H9 (cell line): ENCODE data around the gene MAST2. TPM values are rescaled to one million over a fixed set of nuclear protein-coding genes. Genes with fewer than 3 reads are reported as not detected.

Source experiments
- DNase-seq: peaks from one replicate; pipeline ENCODE4 v3.0.0-alpha.2; 2017
- H2AFZ ChIP-seq: one replicate; pipeline ENCODE4 v1.6.1; 2013; ENCODE audit warnings: mild to moderate bottlenecking, low read length, control low read depth, moderate library complexity
- H2AK5ac ChIP-seq: 2 replicates; pipeline ENCODE4 v1.6.1; 2013; ENCODE audit warnings: low read length, control low read depth, mixed read lengths; ENCODE audit not compliant: insufficient read length
- H2BK120ac ChIP-seq: one replicate; pipeline ENCODE4 v1.6.1; 2013; ENCODE audit warnings: low read depth, mild to moderate bottlenecking, low read length, control low read depth, inconsistent platforms; ENCODE audit not compliant: poor library complexity, severe bottlenecking
- H2BK12ac ChIP-seq: 2 replicates; pipeline ENCODE4 v1.6.1; 2013; ENCODE audit warnings: low read length, control low read depth, mixed read lengths, low read depth; ENCODE audit not compliant: insufficient read length
- H2BK15ac ChIP-seq: 2 replicates; pipeline ENCODE4 v1.6.1; 2013; ENCODE audit warnings: low read depth, low read length, control low read depth
- H2BK20ac ChIP-seq: one replicate; pipeline ENCODE4 v1.6.1; 2013; ENCODE audit warnings: low read depth, mild to moderate bottlenecking, low read length, control low read depth, inconsistent platforms; ENCODE audit not compliant: poor library complexity, severe bottlenecking
- H2BK5ac ChIP-seq: 2 replicates; pipeline ENCODE4 v1.6.1; 2013; ENCODE audit warnings: low read length, control low read depth, mixed read lengths; ENCODE audit not compliant: insufficient read length
- H3K14ac ChIP-seq: 2 replicates; pipeline ENCODE4 v1.6.1; 2013; ENCODE audit warnings: low read length, control low read depth; ENCODE audit not compliant: insufficient read depth
- H3K18ac ChIP-seq: 2 replicates; pipeline ENCODE4 v1.6.1; 2013; ENCODE audit warnings: low read depth, mild to moderate bottlenecking, mixed read lengths, low read length, control low read depth; ENCODE audit not compliant: insufficient read length
- H3K23ac ChIP-seq: 2 replicates; pipeline ENCODE4 v1.6.1; 2013; ENCODE audit warnings: low read length, control low read depth, mixed read lengths, low read depth; ENCODE audit not compliant: insufficient read length
- H3K23me2 ChIP-seq: 2 replicates; pipeline ENCODE4 v1.6.1; 2013; ENCODE audit warnings: low read depth, mild to moderate bottlenecking, mixed read lengths, low read length, control low read depth; ENCODE audit not compliant: insufficient read length, poor library complexity, severe bottlenecking
- H3K27ac ChIP-seq: 2 replicates; pipeline ENCODE4 v1.5.1; 2013; ENCODE audit warnings: low read length, control low read depth, mixed read lengths, low read depth; ENCODE audit not compliant: insufficient read length
- H3K27me3 ChIP-seq: 2 replicates; pipeline ENCODE4 v1.6.1; 2013; ENCODE audit warnings: low read length, control low read depth, inconsistent platforms; ENCODE audit not compliant: insufficient read depth
- H3K4ac ChIP-seq: 2 replicates; pipeline ENCODE4 v1.6.1; 2013; ENCODE audit warnings: low read depth, mild to moderate bottlenecking, control low read depth, inconsistent platforms, low read length, moderate library complexity
- H3K4me1 ChIP-seq: 2 replicates; pipeline ENCODE4 v1.6.1; 2013; ENCODE audit warnings: low read length, control low read depth, inconsistent platforms; ENCODE audit not compliant: insufficient read depth
- H3K4me2 ChIP-seq: 2 replicates; pipeline ENCODE4 v1.6.1; 2013; ENCODE audit warnings: low read length, control low read depth, mixed read lengths; ENCODE audit not compliant: insufficient read length, insufficient read depth
- H3K56ac ChIP-seq: 2 replicates; pipeline ENCODE4 v1.6.1; 2013; ENCODE audit warnings: low read depth, mild to moderate bottlenecking, mixed read lengths, low read length, control low read depth; ENCODE audit not compliant: insufficient read length
- H3K79me1 ChIP-seq: 2 replicates; pipeline ENCODE4 v1.6.1; 2013; ENCODE audit warnings: low read depth, mild to moderate bottlenecking, moderate library complexity, low read length, control low read depth, inconsistent platforms; ENCODE audit not compliant: insufficient read depth, poor library complexity, severe bottlenecking
- H3K79me2 ChIP-seq: 2 replicates; pipeline ENCODE4 v1.6.1; 2013; ENCODE audit warnings: low read length, control low read depth, inconsistent platforms; ENCODE audit not compliant: insufficient read depth
- H3K9ac ChIP-seq: 2 replicates; pipeline ENCODE4 v1.6.1; 2013; ENCODE audit warnings: low read length, control low read depth, mixed read lengths; ENCODE audit not compliant: insufficient read length; ENCODE audit errors: extremely low read depth
- H3K9me3 ChIP-seq: one replicate; pipeline ENCODE4 v1.6.1; 2013; ENCODE audit warnings: low read depth, low read length, inconsistent platforms; ENCODE audit not compliant: control insufficient read depth
- H3T11ph ChIP-seq: one replicate; pipeline ENCODE4 v1.6.1; 2013; ENCODE audit warnings: mild to moderate bottlenecking, low read length, control low read depth, inconsistent platforms
- H4K20me1 ChIP-seq: one replicate; pipeline ENCODE4 v1.6.1; 2013; ENCODE audit not compliant: control insufficient read depth, insufficient read length, insufficient read depth
- H4K5ac ChIP-seq: 2 replicates; pipeline ENCODE4 v1.6.1; 2013; ENCODE audit warnings: low read depth, mild to moderate bottlenecking, mixed read lengths, low read length, control low read depth; ENCODE audit not compliant: insufficient read length
- H4K8ac ChIP-seq: replicated peaks from 2 replicates; pipeline ENCODE4 v1.6.1; 2013; ENCODE audit warnings: low read length, control low read depth, mixed read lengths, low read depth; ENCODE audit not compliant: insufficient read length
- H4K91ac ChIP-seq: 2 replicates; pipeline ENCODE4 v1.6.1; 2013; ENCODE audit warnings: low read depth, mild to moderate bottlenecking, moderate library complexity, mixed read lengths, low read length, control low read depth; ENCODE audit not compliant: insufficient read length
- H3K27ac Mint-ChIP-seq, 3 experiments: 2 replicates in 2 of 3; 3 replicates in 1 of 3; pipeline ENCODE4 v1.8.0; 2020 to 2021; ENCODE audit warnings: mixed read lengths in 3 of 3, mild to moderate bottlenecking in 1 of 3, moderate library complexity in 1 of 3
- H3K27me3 Mint-ChIP-seq: 2 replicates; pipeline ENCODE4 v1.8.0; 2021; ENCODE audit warnings: low read depth, mild to moderate bottlenecking, moderate library complexity, mixed read lengths
- H3K36me3 Mint-ChIP-seq, 3 experiments: 2 replicates in 2 of 3; 3 replicates in 1 of 3; pipeline ENCODE4 v1.8.0; 2020 to 2021; ENCODE audit warnings: low read depth in 3 of 3, mixed read lengths in 3 of 3; ENCODE audit not compliant: insufficient read depth in 1 of 3
- H3K4me1 Mint-ChIP-seq, 2 experiments: 2 replicates each; pipeline ENCODE4 v1.8.0; 2020; ENCODE audit warnings: mixed read lengths in 2 of 2
- H3K4me3 Mint-ChIP-seq, 2 experiments: 2 replicates in 1 of 2; 3 replicates in 1 of 2; pipeline ENCODE4 v1.8.0; 2020 to 2021; ENCODE audit warnings: mild to moderate bottlenecking in 2 of 2, mixed read lengths in 2 of 2, moderate library complexity in 1 of 2
- H3K9me3 Mint-ChIP-seq, 2 experiments: 2 replicates in 1 of 2; 3 replicates in 1 of 2; pipeline ENCODE4 v1.8.0; 2020; ENCODE audit warnings: mild to moderate bottlenecking in 2 of 2, mixed read lengths in 2 of 2, moderate library complexity in 1 of 2
- WGBS: extraction: QIAGEN DNeasy Blood & Tissue Kit; methylation state at CpG from one replicate; pipeline ENCODE4 v1.1.7; 2013; ENCODE audit warnings: missing lambda C conversion rate, low lambda C conversion rate, mixed read lengths; ENCODE audit not compliant: insufficient read length; ENCODE audit errors: extremely low coverage; 5-methylcytosine and 5-hydroxymethylcytosine counted together
- total RNA-seq: library from RNA; stranded (reverse); gene quantifications from 2 replicates; pipeline ENCODE4 v1.2.1, GENCODE V29; 2021
- TF ChIP-seq, protein P1 (sequence below): fragments of 200-600 bp; sonication (generic); conservative IDR thresholded peaks from 3 replicates; pipeline ENCODE4 v1.8.0; 2021; ENCODE audit warnings: antibody characterized with exemption, mild to moderate bottlenecking

The MAST2 gene
- total RNA-seq, 1 experiment from 2014 or later = 28.8 TPM

DNA sequence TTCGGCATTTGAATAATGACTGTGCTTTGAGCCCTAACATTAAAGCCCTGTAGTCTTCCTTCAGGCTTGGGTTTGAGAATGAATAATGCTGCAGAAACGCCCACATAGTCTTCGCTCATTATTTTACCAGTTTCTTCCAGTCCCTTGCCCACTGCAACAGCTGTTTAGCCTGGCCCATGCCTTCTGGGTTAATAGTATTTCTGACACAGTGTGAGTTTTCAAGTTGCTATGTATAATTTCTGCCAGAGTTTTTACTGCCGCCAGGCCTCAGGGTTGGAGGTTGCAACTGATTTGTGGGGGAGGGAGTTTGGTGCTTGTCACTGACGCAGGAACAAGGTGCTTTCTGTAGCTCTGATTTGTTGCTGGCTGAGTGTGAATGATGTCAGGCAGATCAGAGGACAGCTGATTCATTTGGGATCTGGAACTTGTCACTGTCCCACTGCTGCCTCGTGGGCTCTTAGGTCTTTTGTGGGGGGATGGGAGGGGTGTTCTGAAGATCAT lies 109.8 kb downstream of the MAST2 start:
- no peak overlapping the region for H3K4me3 Mint-ChIP-seq

More for the DNA sequence above, 109.8 kb downstream of the MAST2 start:
- Mint-ChIP-seq H3K4me1 (peaks cover 30 to 39% of the 10 kb centered on the region in 2 experiments), H3K9me3 (no peaks in the 10 kb centered on the region), H3K36me3 (0 out of 7 replicates have a peak, but pooled peaks cover 0 to 4% (median 2%) of the 10 kb centered on the region in 3 experiments), H3K27ac (peak overlapping the region in 2 of 3 experiments; percentile 5 to 54; a peak in 3 of 7 replicates), H3K27me3 (no peaks in the 10 kb centered on the region)
- H4K5ac ChIP-seq = no peak overlapping the region
- H3K18ac ChIP-seq = no peak overlapping the region
- no peak overlapping the region for H2BK5ac ChIP-seq
- WGBS = no CpG with 5 or more reads among the region's 6 CpGs
- H3K23me2 ChIP-seq = no peaks in the 10 kb centered on the region
- no peak overlapping the region for H3K14ac ChIP-seq
- H3K27me3 ChIP-seq = no peaks in the 10 kb centered on the region
- H2BK20ac ChIP-seq = no peak overlapping the region
- no peak overlapping the region for H2AK5ac ChIP-seq
- H3K56ac ChIP-seq = no peak overlapping the region
- no peak overlapping the region for H2AFZ ChIP-seq
- H3K23ac ChIP-seq = no peak overlapping the region
- no peak overlapping the region for H4K91ac ChIP-seq
- no peak overlapping the region for H3T11ph ChIP-seq
- H3K4ac ChIP-seq = no peak overlapping the region
- DNase-seq = no peak
- no peak overlapping the region for H2BK120ac ChIP-seq
- no peak overlapping the region for H3K27ac ChIP-seq
- H2BK15ac ChIP-seq = no peak overlapping the region
- peaks cover 9% of the 10 kb centered on the region; the same call in 1 of the 2 replicates for H3K4me1 ChIP-seq
- H3K9me3 ChIP-seq = no peaks in the 10 kb centered on the region
- TF ChIP-seq, protein P1, sequence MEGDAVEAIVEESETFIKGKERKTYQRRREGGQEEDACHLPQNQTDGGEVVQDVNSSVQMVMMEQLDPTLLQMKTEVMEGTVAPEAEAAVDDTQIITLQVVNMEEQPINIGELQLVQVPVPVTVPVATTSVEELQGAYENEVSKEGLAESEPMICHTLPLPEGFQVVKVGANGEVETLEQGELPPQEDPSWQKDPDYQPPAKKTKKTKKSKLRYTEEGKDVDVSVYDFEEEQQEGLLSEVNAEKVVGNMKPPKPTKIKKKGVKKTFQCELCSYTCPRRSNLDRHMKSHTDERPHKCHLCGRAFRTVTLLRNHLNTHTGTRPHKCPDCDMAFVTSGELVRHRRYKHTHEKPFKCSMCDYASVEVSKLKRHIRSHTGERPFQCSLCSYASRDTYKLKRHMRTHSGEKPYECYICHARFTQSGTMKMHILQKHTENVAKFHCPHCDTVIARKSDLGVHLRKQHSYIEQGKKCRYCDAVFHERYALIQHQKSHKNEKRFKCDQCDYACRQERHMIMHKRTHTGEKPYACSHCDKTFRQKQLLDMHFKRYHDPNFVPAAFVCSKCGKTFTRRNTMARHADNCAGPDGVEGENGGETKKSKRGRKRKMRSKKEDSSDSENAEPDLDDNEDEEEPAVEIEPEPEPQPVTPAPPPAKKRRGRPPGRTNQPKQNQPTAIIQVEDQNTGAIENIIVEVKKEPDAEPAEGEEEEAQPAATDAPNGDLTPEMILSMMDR = no peak
- H4K20me1 ChIP-seq = no peaks in the 10 kb centered on the region
- no peak overlapping the region for H4K8ac ChIP-seq
- H3K4me2 ChIP-seq = peak overlapping the region; percentile 20
- H2BK12ac ChIP-seq = no peak overlapping the region
- peaks cover 8% of the 10 kb centered on the region for H3K79me1 ChIP-seq
- no peak overlapping the region for H3K9ac ChIP-seq
- H3K79me2 ChIP-seq = no peaks in the 10 kb centered on the region
